Mammary epithelial cell (primary cell): Measurements from ENCODE around the gene ZMYM4.

Source experiments
- EZH2 ChIP-seq: IDR thresholded peaks from 2 replicates; pipeline ENCODE4 v1.6.1; 2012; ENCODE audit warnings: low read length, inconsistent platforms, borderline replicate concordance
- TF ChIP-seq, protein P1 (sequence below), 2 donors: IDR thresholded peaks in 1 of 2; conservative IDR thresholded peaks in 1 of 2; 2 replicates each; pipeline ENCODE4 v1.5.1; 2011 to 2012; ENCODE audit warnings: inconsistent platforms in 2 of 2, low read length in 2 of 2, mild to moderate bottlenecking in 2 of 2, control low read depth in 1 of 2, low read depth in 1 of 2; ENCODE audit not compliant: insufficient read depth in 1 of 2; ENCODE audit errors: extremely low read depth in 1 of 2

DNA sequence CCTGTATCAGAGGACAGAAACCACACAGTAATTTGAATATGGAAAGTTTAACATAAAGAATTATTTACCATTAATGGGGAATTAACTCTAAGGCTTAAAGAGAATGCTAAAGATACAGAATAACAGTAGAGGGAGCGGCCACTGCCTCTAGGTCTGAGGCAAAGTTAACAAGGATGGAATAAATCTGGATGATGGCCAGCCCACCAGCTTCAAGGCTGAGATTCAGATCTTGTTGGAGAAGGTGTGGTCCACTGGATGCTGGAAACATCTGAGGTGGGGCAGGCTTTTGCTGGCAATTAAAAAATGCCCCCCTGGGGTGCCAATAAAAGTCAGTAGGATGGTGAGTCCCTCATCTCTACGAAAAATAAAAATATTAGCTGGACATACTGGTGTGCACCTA, 29.4 kb downstream of the ZMYM4 start:
- TF ChIP-seq, protein P1, sequence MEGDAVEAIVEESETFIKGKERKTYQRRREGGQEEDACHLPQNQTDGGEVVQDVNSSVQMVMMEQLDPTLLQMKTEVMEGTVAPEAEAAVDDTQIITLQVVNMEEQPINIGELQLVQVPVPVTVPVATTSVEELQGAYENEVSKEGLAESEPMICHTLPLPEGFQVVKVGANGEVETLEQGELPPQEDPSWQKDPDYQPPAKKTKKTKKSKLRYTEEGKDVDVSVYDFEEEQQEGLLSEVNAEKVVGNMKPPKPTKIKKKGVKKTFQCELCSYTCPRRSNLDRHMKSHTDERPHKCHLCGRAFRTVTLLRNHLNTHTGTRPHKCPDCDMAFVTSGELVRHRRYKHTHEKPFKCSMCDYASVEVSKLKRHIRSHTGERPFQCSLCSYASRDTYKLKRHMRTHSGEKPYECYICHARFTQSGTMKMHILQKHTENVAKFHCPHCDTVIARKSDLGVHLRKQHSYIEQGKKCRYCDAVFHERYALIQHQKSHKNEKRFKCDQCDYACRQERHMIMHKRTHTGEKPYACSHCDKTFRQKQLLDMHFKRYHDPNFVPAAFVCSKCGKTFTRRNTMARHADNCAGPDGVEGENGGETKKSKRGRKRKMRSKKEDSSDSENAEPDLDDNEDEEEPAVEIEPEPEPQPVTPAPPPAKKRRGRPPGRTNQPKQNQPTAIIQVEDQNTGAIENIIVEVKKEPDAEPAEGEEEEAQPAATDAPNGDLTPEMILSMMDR (conservative IDR thresholded peaks at IDR 0.05 in 1 of 2, IDR thresholded peaks at IDR 0.05 in 1 of 2; ENCODE audit: extremely low read depth in 1 of 2, insufficient read depth in 1 of 2, low read depth in 1 of 2, low read length in 2 of 2): no peak
- no peak for TF ChIP-seq EZH2
